ENCODE data around the gene STAB2.

GRCh38 chr12:103691063-103691462 lies 104.0 kb downstream of the STAB2 start:
- TF ChIP-seq CTCF (IDR thresholded peaks at IDR 0.05; ENCODE audit: low read depth, low read length) (no peak), EZH2phosphoT487 (IDR thresholded peaks at IDR 0.05; ENCODE audit: low read depth) (no peak)
